ENCODE measurements around the gene TXNRD2.

DNA sequence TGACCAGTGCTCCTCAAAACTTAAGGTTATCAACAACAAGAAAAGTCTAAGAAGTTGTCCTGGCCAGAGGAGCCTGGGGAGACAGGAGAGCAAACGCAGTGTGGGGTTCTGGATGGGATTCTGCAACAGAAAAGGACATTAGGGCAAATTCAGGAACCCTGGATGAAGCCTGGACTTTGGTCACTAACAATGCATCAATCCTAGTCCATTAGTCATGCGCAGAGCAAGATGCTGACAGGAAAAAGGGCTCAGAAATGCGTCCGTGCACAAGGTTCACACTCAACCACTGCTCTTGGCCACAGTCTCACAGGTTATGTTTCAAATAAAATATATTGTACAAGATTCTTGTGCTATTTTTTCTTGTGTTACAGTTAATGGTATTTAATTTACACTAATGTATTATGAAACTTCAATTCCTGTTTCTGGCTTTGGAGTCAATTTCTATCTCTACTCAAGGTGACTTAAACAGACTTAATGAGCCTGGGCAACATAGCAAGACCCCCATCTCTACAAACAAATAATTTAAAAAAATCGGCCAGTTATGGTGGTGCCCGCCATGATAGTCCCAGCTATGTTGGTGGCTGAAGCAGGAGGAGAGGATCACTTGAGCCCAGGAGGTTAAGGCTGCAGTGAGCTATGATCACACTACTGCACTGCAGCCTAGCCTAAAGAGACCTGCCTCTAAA, 100.5 kb downstream of the TXNRD2 start:
- TF ChIP-seq, protein P1, sequence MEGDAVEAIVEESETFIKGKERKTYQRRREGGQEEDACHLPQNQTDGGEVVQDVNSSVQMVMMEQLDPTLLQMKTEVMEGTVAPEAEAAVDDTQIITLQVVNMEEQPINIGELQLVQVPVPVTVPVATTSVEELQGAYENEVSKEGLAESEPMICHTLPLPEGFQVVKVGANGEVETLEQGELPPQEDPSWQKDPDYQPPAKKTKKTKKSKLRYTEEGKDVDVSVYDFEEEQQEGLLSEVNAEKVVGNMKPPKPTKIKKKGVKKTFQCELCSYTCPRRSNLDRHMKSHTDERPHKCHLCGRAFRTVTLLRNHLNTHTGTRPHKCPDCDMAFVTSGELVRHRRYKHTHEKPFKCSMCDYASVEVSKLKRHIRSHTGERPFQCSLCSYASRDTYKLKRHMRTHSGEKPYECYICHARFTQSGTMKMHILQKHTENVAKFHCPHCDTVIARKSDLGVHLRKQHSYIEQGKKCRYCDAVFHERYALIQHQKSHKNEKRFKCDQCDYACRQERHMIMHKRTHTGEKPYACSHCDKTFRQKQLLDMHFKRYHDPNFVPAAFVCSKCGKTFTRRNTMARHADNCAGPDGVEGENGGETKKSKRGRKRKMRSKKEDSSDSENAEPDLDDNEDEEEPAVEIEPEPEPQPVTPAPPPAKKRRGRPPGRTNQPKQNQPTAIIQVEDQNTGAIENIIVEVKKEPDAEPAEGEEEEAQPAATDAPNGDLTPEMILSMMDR (conservative IDR thresholded peaks at IDR 0.05; ENCODE audit: low read length): no peak
- TF ChIP-seq EZH2phosphoT487 (IDR thresholded peaks at IDR 0.05; ENCODE audit: borderline replicate concordance, low read depth, low read length): no peak

Measured in OCI-LY7 (cell line).